NCI-H2227 (cell line): ENCODE measurements around the gene SPDYA.
A peak's percentile ranks its signal among the peaks of the same experiment; 100 is the strongest.
"Not testable (repeated sequence)": the region's sequence is repeated elsewhere in the genome, so short reads cannot be mapped to it uniquely, and the experiment has no call there.

Source experiments
- DNase-seq: peaks from one replicate; lab custom pipeline; 2025; ENCODE audit not compliant: unreplicated experiment; lab: John Stamatoyannopoulos, UW

Gene SPDYA

GRCh38 chr2:28810384-28811285, at the start of gene SPDYA:
TSS of gene SPDYA (plus strand) at chr2:28810834. CDS start at chr2:28816015, 5,181 bp downstream.
- peak; percentile 96 for DNase-seq

- no peak for DNase-seq
Measured at GRCh38 chr2:28761420-28761819, 49.2 kb upstream of the SPDYA start.

GRCh38 chr2:28764909-28765711, 45.5 kb upstream of the SPDYA start:
- DNase-seq, result no peak

- DNase-seq, result no peak
Measured at GRCh38 chr2:28766070-28766469, 44.6 kb upstream of the SPDYA start.

- no peak for DNase-seq
Measured at GRCh38 chr2:28767337-28767736, 43.3 kb upstream of the SPDYA start.

- no peak for DNase-seq
Measured at GRCh38 chr2:28768422-28768821, 42.2 kb upstream of the SPDYA start.

GRCh38 chr2:28768952-28769351, 41.7 kb upstream of the SPDYA start:
- DNase-seq, result no peak

- DNase-seq, result no peak
Measured at GRCh38 chr2:28772351-28772750, 38.3 kb upstream of the SPDYA start.

- DNase-seq, result no peak
Measured at GRCh38 chr2:28776471-28776870, 34.2 kb upstream of the SPDYA start.

- no peak for DNase-seq
Measured at GRCh38 chr2:28778392-28778791, 32.2 kb upstream of the SPDYA start.

- no peak for DNase-seq
Measured at GRCh38 chr2:28779001-28779400, 31.6 kb upstream of the SPDYA start.

GRCh38 chr2:28780496-28780895, 30.1 kb upstream of the SPDYA start:
- DNase-seq, result no peak

- DNase-seq, result no peak
Measured at GRCh38 chr2:28782423-28782822, 28.2 kb upstream of the SPDYA start.

- not testable (repeated sequence) for DNase-seq
Measured at GRCh38 chr2:28784570-28784969, 26.1 kb upstream of the SPDYA start.

GRCh38 chr2:28796620-28797019, 14.0 kb upstream of the SPDYA start:
- DNase-seq, result no peak

- no peak for DNase-seq
Measured at GRCh38 chr2:28801726-28802125, 8.9 kb upstream of the SPDYA start.

- no peak for DNase-seq
Measured at GRCh38 chr2:28802975-28803429, 7.6 kb upstream of the SPDYA start.

- DNase-seq, result no peak
Measured at GRCh38 chr2:28809927-28810326, 707 bp upstream of the SPDYA start.

GRCh38 chr2:28818053-28818452, 7.4 kb downstream of the SPDYA start:
- no peak for DNase-seq

- peak; percentile 55 for DNase-seq
Measured at GRCh38 chr2:28821295-28821958, 10.8 kb downstream of the SPDYA start.

- DNase-seq, result no peak
Measured at GRCh38 chr2:28822036-28822435, 11.4 kb downstream of the SPDYA start.
